ENCODE data around the gene SH2B3.
"Not testable (repeated sequence)": the region's sequence is repeated elsewhere in the genome, so short reads cannot be mapped to it uniquely, and the experiment has no call there.

The SH2B3 gene

DNA sequence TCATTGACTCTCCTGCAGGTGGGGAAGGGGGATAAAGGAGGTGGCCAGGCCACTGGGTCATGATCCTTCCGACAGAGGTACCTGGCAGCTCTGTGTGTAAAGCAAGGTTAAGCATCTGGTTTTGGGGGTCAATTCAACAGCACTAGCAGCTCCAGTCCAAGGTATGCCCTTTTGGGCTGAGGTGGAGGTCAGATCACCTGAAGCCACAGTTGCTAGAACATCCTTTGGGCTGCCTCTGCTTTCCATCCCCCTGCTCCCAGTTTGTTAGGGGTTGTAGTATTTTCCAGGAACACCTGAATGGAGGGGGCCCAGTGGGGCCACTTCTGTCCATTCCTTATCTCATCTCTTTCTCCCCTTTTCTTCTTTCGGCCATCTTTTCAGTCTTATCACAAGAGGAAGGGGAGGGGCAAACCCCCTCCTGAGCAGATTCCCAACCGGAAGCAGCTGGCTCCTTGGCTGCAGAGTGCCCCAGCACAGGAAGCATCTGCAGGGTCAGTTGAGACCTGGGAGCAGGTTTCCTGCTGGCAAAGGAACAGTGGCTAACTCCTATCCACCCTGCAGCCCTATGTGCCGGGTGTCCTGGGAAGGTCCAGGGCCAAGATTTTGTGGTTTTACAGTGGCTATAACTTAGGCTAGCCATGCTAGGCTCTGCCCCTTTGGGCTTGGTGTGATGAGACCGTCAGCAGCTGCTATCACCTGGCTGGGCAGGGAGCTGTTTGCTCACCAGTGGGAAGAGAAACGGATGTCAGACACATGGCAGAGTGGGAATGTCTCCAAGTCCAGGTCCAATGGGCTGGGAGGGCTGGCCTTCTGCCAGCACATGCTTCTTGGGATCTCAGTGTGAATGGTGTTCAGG is 40.2 kb downstream of the SH2B3 start:
- DNase-seq = peak; percentile 3

DNA sequence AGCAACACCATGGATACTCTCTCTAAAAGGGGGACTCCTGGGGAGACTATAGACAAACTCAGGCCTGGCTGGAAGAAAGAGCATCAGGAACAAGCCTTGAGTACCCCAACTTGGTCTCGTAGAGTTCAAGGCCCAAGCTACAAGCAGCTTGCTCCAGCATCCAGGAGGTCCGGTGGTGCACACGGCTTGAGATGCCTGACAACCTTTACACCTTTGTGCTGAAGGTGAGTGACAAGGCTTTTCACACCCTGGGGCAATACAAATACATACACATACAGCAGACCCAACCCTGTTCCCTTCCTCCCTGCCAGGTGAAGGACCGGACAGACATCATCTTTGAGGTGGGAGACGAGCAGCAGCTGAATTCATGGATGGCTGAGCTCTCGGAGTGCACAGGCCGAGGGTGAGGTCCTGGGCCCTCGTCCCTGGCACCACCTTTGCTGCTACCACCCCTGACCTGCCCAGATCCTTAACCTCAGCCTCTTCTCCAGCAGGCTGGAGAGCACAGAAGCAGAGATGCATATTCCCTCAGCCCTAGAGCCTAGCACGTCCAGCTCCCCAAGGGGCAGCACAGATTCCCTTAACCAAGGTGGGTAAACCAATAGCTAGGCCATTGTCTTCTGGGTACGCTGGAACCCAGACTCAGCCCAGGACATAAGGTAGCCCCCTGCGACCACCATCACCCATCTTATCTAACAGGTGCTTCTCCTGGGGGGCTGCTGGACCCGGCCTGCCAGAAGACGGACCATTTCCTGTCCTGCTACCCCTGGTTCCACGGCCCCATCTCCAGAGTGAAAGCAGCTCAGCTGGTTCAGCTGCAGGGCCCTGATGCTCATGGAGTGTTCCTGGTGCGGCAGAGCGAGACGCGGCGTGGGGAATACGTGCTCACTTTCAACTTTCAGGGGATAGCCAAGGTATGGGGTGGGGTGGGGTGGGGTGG is 41.2 kb downstream of the SH2B3 start:
- peak; percentile 3 for DNase-seq

DNA sequence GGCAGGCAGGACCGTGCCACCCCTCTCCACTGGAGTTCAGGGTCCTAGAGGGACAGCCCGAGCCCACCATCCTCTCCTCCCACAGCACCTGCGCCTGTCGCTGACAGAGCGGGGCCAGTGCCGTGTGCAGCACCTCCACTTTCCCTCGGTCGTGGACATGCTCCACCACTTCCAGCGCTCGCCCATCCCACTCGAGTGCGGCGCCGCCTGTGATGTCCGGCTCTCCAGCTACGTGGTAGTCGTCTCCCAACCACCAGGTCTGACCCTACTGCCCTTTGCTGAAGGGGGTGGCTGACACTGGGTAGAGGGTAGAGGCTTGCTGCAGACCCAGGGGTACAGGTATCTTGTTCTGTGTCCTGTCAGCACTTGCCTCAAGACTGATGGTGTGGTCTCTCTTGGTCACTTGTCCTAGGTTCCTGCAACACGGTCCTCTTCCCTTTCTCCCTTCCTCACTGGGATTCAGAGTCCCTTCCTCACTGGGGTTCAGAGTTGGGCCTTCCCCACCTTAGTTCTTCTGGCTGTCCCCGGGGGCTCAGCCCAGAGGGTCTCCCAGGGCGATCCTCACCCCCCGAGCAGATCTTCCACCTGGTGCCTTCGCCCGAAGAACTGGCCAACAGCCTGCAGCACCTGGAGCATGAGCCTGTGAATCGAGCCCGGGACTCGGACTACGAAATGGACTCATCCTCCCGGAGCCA is 42.0 kb downstream of the SH2B3 start:
- DNase-seq = peak; percentile 4

- DNase-seq = peak; percentile 2
Measured at GRCh38 chr12:111448266-111448830, 42.6 kb downstream of the SH2B3 start.

- peak; percentile 3 for DNase-seq
Measured at GRCh38 chr12:111448846-111449790, 43.4 kb downstream of the SH2B3 start.

DNA sequence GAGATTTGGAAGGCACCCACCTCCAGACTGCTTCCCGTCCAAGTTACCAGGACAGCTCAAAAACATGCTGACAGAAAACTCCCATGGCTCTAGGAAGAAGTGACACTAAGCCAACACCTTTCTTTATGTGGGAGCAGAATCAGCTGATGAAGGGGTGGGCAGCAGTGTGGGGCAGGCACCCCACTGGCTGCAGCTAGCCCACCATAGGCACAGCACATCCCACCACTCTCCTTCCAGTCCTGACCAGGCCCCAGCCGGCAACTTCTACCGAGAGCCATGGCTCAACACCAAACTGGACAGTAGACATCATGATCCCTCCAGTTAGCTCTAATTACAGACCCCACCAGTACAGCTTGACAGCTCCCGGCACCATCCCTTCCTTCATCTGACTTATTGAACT is 45.0 kb downstream of the SH2B3 start:
- peak; percentile 1 for DNase-seq

- DNase-seq = peak; percentile 2
Measured at GRCh38 chr12:111451232-111451631, 45.5 kb downstream of the SH2B3 start.

DNA sequence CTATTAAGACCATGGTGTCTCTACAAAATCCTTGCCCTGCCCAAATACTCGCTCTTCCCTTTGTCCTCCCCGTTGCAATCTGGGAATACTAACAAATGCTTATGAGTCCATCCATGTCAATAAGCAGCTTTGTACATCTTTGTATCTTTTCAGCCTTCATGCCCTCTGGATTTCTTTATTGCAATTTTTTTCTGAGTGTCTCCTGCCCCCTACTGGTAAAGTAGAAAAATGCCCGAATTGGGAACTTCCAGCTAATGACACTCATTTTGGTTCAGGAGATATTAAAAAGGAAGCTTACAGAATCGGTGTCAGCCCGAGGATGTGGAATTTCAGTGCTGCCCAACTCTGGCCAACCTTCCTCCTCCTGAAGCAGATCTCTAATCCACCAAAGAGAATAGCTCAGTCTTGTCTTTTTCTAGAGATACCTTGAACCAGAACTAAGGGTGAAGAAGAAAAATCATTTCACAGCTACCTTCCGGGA is 46.0 kb downstream of the SH2B3 start:
- DNase-seq = peak; percentile 26

DNA sequence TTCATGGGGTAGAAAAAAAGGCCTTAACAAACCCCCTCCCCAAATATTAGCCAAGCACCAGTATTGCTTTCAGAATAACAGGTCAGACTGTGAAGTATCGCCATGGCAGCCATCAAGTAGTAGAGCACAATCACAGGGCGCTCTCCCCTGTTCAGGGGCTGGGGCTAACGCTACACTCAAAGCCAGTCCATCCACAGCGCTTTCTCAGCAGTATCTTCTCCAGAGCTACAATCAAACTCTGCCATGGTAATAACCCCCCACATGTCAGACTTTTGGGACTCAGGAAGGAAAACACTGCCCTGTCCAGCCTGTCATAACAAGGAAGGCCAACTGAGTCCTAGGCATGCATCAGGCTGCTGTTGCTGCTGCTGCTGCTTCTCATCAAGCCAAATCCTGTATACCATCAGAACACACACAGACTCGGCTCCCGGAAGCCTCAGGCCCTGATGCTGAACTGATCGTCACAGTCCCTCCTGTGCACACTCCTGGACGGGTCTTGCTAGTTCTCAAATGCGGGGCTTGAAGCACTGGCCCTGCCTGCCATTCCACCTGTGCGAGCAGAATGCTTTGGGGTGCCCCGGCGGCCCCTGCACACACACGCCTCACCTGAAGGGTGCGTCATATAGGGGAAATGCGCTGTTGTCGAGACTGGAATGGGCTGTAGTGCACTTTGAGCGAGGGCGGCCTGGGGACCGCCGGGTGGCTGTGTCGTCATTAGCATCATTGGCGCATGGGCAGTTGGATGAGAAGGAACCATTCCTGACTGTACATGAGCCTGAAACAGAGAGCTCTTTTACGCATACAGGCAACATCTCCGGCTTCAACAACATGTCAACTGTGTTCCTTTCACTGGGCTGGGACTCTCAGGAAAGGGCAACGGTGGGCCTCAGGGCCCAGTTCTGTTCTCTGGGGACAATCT is 47.6 kb downstream of the SH2B3 start:
- peak; percentile 1 for DNase-seq

DNA sequence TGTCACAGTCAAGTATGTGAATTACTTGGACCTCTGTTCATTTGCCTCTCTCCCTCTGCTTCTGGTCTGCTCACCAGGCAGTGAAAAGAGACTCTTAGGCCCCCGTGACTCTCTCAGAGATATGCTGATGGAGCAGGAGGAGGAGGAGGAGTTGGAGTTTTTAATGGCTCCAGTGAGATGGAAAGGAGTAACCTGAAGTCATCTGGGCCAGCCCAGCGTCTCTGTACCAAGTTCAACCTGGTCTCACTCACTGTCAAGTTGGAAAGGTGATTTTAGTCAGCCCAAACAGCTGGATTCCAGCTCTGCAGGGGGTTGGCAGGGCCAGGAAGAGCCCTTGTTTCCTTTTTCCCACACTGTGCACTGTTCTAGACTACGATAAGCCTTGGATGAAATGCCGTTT is 48.6 kb downstream of the SH2B3 start:
- no peak for DNase-seq

GRCh38 chr12:111454716-111455447 is 49.2 kb downstream of the SH2B3 start:
- DNase-seq = no peak

GRCh38 chr12:111455448-111456320 is 50.0 kb downstream of the SH2B3 start:
- DNase-seq = no peak

DNA sequence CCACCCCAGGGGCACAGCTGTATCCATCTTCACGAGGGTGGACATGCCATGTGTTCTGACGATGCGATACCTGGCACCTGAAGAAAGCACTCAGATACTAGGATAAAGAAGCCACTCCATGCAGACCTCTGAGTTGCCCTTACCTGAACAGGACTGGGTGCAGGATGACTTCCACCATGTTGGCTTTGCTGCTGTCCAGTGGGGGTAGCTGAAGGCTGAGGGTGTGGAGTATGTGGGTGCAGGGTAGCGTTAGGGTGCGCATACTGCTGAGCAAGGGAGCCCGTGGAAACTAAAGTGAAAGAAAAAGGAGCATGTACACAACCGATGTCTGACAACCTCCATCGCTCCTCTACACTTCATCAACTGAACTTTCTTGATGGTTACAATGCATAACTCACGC is 51.3 kb downstream of the SH2B3 start:
- no peak for DNase-seq

- no peak for DNase-seq
Measured at GRCh38 chr12:111457577-111457976, 51.9 kb downstream of the SH2B3 start.

DNA sequence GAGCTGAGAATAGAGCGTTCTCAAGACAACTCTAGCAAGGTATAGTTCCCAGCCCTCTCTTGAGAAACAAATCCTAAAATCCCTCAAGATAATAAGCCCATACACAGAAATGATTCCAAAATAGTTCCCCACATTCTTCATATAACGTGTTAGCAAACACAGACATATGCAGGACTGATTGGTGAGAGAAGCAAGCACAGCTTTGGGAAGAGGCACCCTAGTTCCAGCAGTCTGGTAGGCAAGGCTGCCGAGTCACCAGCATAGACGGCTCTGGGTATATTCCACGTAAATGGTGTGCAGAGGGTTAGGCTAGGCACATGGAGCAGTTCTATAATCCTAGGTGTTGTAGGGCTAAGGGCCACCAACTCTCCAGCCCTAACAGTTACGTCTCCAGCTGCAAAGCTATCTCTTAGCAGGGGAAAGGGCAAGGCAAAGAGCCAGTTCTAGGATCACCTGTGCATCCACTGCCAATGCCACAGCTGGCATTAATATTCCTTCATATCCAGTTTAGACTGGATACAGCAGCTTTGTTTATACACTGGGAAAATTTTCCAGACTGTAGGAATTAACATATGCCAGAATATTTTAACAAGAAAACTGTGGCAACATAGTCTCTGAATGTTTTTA is 52.9 kb downstream of the SH2B3 start:
- no peak for DNase-seq

DNA sequence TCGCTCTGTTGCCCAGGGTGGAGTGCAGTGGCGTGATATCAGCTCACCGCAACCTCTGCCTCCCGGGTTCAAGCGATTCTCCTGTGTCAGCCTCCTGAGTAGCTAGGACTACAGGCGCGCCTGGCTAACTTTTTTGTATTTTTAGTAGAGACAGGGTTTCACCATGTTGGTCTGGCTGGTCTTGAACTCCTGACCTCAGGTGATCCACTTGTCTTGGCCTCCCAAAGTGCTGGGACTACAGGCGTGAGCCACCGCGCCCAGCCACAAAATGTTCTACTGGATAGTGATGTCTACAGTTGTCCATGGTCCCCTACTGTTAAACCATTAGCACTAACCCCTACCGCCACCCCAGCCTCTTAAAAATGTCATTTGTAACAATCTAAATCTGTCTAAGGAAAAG is 54.4 kb downstream of the SH2B3 start:
- DNase-seq = not testable (repeated sequence)

- DNase-seq = no peak
Measured at GRCh38 chr12:111462210-111462769, 56.6 kb downstream of the SH2B3 start.

Data from stimulated activated CD4-positive, alpha-beta T cell treated with anti-CD3 and anti-CD28 coated beads, Interleukin-4, amount 100 ng/mL, for 24 hours (primary cell).